Measurements from ENCODE around the gene FNDC1. TPM values are rescaled to one million over a fixed set of nuclear protein-coding genes. Genes with fewer than 3 reads are reported as not detected.

The FNDC1 gene
- total and polyA plus RNA-seq, 2 donors (not counting 1 experiment from before 2014, with no cell fraction given) = under 0.01 to 0.03 TPM

- H3K9me3 ChIP-seq (ENCODE audit: control insufficient read depth, insufficient read depth, low read depth, low read length) = no peaks in the 10 kb centered on the region
- no peak overlapping the region for H3K27ac ChIP-seq (ENCODE audit: insufficient read depth, low read length)
- H3K4me3 ChIP-seq (replicated peaks in 1 of 4; ENCODE audit: control extremely low read depth in 1 of 4, insufficient read depth in 1 of 4, low read depth in 3 of 4, low read length in 4 of 4) = no peak overlapping the region
These were observed 140.5 kb downstream of the FNDC1 start for GRCh38 chr6:159309723-159310122.

DNA sequence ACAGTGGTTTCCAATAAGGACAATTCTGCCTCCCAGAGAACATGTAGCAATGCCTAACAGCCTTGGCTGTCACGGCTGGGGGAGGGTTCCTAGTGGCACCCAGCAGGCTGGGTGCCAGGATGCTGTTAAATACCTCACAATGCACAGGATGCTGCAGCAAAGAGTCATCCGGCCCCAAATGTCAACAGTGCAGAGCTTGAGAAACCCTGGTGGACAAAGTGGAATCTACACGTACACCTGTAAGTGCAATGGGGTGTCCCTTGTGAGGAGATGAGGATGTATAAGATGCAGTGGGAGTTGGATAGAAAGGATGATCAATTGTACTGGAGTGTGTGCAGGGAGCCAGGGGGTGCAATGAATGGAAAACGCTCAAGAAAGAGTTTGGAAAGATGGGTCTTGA, 142.4 kb downstream of the FNDC1 start:
- Histone ChIP-seq H4K20me1 (ENCODE audit: control insufficient read depth, extremely low read depth, insufficient read depth, low read length) (no peaks in the 10 kb centered on the region), H3K4me3 (replicated peaks in 1 of 4; ENCODE audit: control extremely low read depth in 1 of 4, insufficient read depth in 1 of 4, low read depth in 3 of 4, low read length in 4 of 4) (no peak overlapping the region), H2AFZ (ENCODE audit: low read length) (no peak overlapping the region), H3K9me3 (ENCODE audit: control insufficient read depth, insufficient read depth, low read depth, low read length) (no peaks in the 10 kb centered on the region), H3K79me2 (ENCODE audit: control insufficient read depth, insufficient read depth, low read length) (no peaks in the 10 kb centered on the region), H3K27me3 (ENCODE audit: control insufficient read depth, insufficient read depth, low read length) (no peaks in the 10 kb centered on the region), H3K27ac (ENCODE audit: insufficient read depth, low read length) (no peak overlapping the region), H3K4me2 (ENCODE audit: extremely low read depth, insufficient read depth, low read length) (no peak overlapping the region), H3K9ac (ENCODE audit: insufficient read depth, low read length) (no peak overlapping the region), H3K4me1 (ENCODE audit: control insufficient read depth, extremely low read depth, insufficient read depth, low read length) (no peaks in the 10 kb centered on the region), H3K36me3 (ENCODE audit: control insufficient read depth, insufficient read depth, low read length) (no peaks in the 10 kb centered on the region)
- no peak for TF ChIP-seq EZH2 (IDR thresholded peaks at IDR 0.05; ENCODE audit: low read length, missing control alignments)
- no peak for TF ChIP-seq CTCF (conservative IDR thresholded peaks at IDR 0.05 in 1 of 2, IDR thresholded peaks at IDR 0.05 in 1 of 2; ENCODE audit: low read depth in 1 of 2, low read length in 2 of 2)
- DNase-seq (ENCODE audit: low read depth in 2 of 2) = peak in 1 of 2 donors; percentile 14

More at GRCh38 chr6:159309723-159310122, 140.5 kb downstream of the FNDC1 start:
- Histone ChIP-seq H3K4me2 (ENCODE audit: extremely low read depth, insufficient read depth, low read length) (no peak overlapping the region), H3K9ac (ENCODE audit: insufficient read depth, low read length) (no peak overlapping the region), H3K36me3 (ENCODE audit: control insufficient read depth, insufficient read depth, low read length) (no peaks in the 10 kb centered on the region), H4K20me1 (ENCODE audit: control insufficient read depth, extremely low read depth, insufficient read depth, low read length) (no peaks in the 10 kb centered on the region), H3K27me3 (ENCODE audit: control insufficient read depth, insufficient read depth, low read length) (no peaks in the 10 kb centered on the region), H3K4me1 (ENCODE audit: control insufficient read depth, extremely low read depth, insufficient read depth, low read length) (no peaks in the 10 kb centered on the region), H2AFZ (ENCODE audit: low read length) (no peak overlapping the region), H3K79me2 (ENCODE audit: control insufficient read depth, insufficient read depth, low read length) (no peaks in the 10 kb centered on the region)
- no peak for TF ChIP-seq CTCF (conservative IDR thresholded peaks at IDR 0.05 in 1 of 2, IDR thresholded peaks at IDR 0.05 in 1 of 2; ENCODE audit: low read depth in 1 of 2, low read length in 2 of 2)
- TF ChIP-seq EZH2 (IDR thresholded peaks at IDR 0.05; ENCODE audit: low read length, missing control alignments) = no peak
- DNase-seq (ENCODE audit: low read depth in 2 of 2) = no peak

GRCh38 chr6:159312206-159312605, 143.0 kb downstream of the FNDC1 start:
- no peak overlapping the region for H3K9ac ChIP-seq (ENCODE audit: insufficient read depth, low read length)
- no peaks in the 10 kb centered on the region for H3K27me3 ChIP-seq (ENCODE audit: control insufficient read depth, insufficient read depth, low read length)
- no peak overlapping the region for H2AFZ ChIP-seq (ENCODE audit: low read length)
- no peak overlapping the region for H3K27ac ChIP-seq (ENCODE audit: insufficient read depth, low read length)
- TF ChIP-seq CTCF (conservative IDR thresholded peaks at IDR 0.05 in 1 of 2, IDR thresholded peaks at IDR 0.05 in 1 of 2; ENCODE audit: low read depth in 1 of 2, low read length in 2 of 2) (no peak), EZH2 (IDR thresholded peaks at IDR 0.05; ENCODE audit: low read length, missing control alignments) (no peak)
- H3K36me3 ChIP-seq (ENCODE audit: control insufficient read depth, insufficient read depth, low read length) = no peaks in the 10 kb centered on the region
- H3K4me3 ChIP-seq (replicated peaks in 1 of 4; ENCODE audit: control extremely low read depth in 1 of 4, insufficient read depth in 1 of 4, low read depth in 3 of 4, low read length in 4 of 4) = no peak overlapping the region
- DNase-seq (ENCODE audit: low read depth in 2 of 2) = peak in 1 of 2 donors; percentile 19
- no peaks in the 10 kb centered on the region for H3K4me1 ChIP-seq (ENCODE audit: control insufficient read depth, extremely low read depth, insufficient read depth, low read length)
- no peaks in the 10 kb centered on the region for H3K9me3 ChIP-seq (ENCODE audit: control insufficient read depth, insufficient read depth, low read depth, low read length)
- H4K20me1 ChIP-seq (ENCODE audit: control insufficient read depth, extremely low read depth, insufficient read depth, low read length) = no peaks in the 10 kb centered on the region
- no peak overlapping the region for H3K4me2 ChIP-seq (ENCODE audit: extremely low read depth, insufficient read depth, low read length)
- H3K79me2 ChIP-seq (ENCODE audit: control insufficient read depth, insufficient read depth, low read length) = no peaks in the 10 kb centered on the region
